AG10803 (cell line): Measurements from ENCODE around the gene DTD1.

ENCODE experiments used
- DNase-seq: peaks from one replicate; pipeline ENCODE4 v3.0.0; 2010; ENCODE audit warnings: low read depth
- H3K4me3 ChIP-seq: 2 replicates; pipeline ENCODE4 v1.5.1; 2011; ENCODE audit warnings: mild to moderate bottlenecking, low read length, control low read depth
- TF ChIP-seq, protein P1 (sequence below): conservative IDR thresholded peaks from 2 replicates; pipeline ENCODE4 v1.5.1; 2011; ENCODE audit warnings: mild to moderate bottlenecking, low read length, control low read depth, inconsistent platforms

DTD1 gene

DNA sequence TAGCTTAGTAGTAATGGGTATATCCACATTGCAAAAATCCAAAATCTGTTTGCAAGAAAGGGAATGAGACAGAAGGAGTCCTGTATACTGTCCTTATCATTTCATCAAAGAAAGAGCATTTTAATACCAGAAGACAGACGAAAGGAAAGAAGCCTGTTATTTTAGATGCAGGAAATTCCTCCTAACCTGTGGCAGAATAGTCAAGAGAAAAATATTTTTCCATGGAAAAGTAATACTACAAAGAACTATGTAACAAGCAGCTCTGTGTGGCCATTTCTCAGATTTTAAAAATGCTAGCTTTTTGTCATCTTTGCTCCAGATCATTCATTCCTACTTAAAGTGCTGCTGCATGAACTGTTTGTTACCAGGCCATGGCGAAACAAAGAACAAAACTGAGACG lies 152.9 kb downstream of the DTD1 start:
- no peak for DNase-seq
- no peak overlapping the region for H3K4me3 ChIP-seq
- TF ChIP-seq, protein P1, sequence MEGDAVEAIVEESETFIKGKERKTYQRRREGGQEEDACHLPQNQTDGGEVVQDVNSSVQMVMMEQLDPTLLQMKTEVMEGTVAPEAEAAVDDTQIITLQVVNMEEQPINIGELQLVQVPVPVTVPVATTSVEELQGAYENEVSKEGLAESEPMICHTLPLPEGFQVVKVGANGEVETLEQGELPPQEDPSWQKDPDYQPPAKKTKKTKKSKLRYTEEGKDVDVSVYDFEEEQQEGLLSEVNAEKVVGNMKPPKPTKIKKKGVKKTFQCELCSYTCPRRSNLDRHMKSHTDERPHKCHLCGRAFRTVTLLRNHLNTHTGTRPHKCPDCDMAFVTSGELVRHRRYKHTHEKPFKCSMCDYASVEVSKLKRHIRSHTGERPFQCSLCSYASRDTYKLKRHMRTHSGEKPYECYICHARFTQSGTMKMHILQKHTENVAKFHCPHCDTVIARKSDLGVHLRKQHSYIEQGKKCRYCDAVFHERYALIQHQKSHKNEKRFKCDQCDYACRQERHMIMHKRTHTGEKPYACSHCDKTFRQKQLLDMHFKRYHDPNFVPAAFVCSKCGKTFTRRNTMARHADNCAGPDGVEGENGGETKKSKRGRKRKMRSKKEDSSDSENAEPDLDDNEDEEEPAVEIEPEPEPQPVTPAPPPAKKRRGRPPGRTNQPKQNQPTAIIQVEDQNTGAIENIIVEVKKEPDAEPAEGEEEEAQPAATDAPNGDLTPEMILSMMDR = no peak

DNA sequence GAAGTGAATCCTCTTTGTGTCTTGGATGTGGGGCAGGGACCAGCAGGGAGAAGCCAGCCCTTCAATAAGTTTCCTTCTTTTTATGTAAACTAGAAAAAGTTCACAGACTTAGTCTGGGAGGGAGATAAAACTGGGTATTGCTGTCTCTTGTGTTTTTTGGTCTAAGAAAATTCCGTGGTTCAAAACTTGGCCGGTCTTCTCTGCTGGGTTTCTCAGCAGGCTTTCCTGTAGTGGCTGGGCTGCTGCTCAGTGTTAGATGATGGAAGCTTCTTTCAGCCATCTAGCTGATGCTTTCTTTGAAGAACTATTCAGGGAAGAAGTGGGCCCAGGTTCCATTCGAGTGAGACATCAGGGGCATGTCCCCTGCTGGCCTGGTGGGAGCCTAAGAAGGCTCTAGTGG lies 155.0 kb downstream of the DTD1 start:
- H3K4me3 ChIP-seq = no peak overlapping the region
- TF ChIP-seq, protein P1 = no peak
- no peak for DNase-seq

DNA sequence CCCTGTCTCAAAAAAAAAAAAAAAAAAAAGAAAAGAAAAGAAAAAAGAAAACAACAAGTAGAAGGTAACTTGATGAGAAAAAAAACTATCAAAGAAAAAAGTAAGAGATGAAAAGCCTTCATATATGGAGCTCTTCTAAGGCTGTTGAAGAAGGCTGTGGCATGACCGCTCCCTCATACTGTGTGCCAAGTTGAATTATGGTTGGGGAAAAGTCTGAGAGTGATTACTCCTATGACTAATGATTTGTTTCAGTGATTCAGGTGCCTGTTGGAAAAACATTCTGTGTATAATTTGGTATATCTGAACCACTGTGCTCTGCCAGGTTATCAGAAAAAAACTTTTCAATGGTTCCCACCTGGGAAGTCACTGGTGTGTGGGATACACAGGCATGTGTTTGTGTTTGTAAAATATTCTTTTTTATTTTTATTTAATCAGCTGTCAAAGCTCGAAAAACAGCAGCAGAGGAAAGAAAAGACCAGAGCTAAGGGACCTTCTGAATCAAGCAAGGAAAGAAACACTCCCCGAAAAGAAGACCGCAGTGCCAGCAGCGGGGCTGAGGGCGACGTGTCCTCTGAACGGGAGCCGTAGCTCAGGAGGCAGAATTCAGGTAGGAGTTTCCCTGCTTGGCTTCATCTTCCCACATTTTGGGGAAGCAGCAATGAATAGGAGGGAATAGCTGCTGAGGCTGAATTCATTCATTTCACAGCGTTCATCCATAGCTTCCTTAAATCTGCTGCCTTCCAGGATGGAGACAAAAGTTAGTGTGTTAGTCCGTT lies 156.0 kb downstream of the DTD1 start:
- DNase-seq = no peak
- H3K4me3 ChIP-seq = no peak overlapping the region
- TF ChIP-seq, protein P1 = no peak

DNA sequence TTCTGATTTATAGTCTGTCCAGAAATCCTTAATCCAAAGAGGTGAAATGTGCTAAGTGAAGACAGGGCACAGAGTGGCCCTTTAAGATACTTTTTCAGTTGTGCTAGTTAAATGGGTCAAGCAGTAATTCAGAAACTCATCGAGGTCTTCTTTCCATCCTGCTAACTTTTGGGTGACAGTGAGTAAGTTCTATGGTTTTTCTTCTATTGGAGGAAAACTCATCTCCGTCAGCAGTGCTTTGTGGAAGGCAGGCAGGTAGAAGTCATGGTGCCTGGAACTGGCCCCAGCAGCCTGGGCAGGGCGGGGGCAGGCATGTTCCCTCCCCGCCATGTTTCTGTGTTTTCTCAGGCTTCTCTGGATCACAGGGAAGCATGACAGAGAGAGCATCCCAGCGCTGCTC lies 159.2 kb downstream of the DTD1 start:
- TF ChIP-seq, protein P1 = no peak
- H3K4me3 ChIP-seq = no peak overlapping the region
- no peak for DNase-seq

DNA sequence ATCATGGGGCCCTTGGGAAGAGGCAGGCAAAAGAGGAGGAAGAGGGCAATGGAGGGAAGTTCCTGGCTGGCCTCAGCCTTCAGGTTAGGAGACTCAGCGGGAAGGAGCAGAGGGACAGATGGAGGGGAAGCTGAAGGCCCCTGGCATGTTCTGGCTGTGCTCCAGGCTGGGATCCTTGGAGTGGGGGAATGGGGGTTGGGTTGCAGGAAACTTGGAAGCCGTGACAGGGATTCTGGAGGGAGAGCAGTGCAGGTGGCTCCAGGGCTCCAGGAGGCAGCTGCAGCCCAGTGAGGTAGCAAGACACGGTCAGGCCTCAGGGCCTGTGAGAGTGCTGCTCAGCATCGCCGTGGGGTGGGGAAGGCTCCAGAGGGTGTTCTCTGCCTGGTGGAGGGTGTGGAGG lies 161.1 kb downstream of the DTD1 start:
- TF ChIP-seq, protein P1 = no peak
- no peak for DNase-seq
- no peak overlapping the region for H3K4me3 ChIP-seq

DNA sequence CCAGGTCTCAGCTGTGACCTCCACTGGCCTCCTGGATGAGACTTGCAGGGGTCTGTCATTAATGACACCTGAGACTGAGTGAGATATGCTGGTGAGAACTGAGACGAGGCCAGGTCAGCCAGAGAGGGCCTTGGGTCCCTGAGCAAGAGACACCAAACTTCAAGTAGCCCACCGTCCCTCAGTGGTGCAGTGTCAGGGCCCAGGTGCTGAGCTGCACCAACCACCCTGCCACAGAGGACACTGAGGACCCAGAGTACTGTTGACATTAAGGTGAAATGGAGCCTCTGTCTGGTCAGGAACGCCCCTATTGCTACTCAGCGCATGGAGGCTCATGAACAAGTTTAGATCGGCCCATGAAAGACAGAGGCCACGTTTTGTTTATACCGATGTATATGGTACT lies 161.7 kb downstream of the DTD1 start:
- no peak overlapping the region for H3K4me3 ChIP-seq
- TF ChIP-seq, protein P1 = no peak
- no peak for DNase-seq

DNA sequence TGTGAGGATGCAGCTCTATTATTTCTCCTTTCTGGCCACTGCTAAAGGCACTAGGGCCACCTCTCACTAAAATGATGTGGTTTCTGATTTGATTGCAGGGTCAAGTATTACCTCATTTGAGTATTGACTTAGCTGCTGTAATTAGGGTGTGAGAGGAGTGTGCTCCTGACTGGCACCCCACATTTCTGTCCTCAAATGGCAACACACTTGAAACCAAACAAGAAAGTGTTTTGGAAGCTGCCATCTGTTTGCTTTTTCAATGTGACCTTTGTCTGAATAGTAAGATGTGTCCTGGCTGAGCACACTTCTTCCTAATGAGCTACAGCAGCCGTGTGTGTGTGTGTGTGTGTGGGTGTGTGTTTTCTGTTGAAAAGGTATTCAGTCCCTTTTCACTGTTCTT lies 162.9 kb downstream of the DTD1 start:
- TF ChIP-seq, protein P1 = no peak
- DNase-seq = no peak
- H3K4me3 ChIP-seq = no peak overlapping the region
